T-helper 1 cell treated with Interleukin-12 subunit alpha and Interleukin-12 subunit beta and Interleukin-4 antibody, amounts not matched to agents 30 ng/mL and 1 ng/mL, for 36 hours (primary cell): ENCODE data around the gene CDKN2A. TPM values are rescaled to one million over a fixed set of nuclear protein-coding genes. Genes with fewer than 3 reads are reported as not detected.

ENCODE experiments used
- intact Hi-C: fragments of 100-400 bp; cut with micrococcal nuclease; formaldehyde crosslinking; loops from one replicate; pipeline ENCODE4 v1.15.1; 2024
- total RNA-seq: library from RNA; stranded (reverse); gene quantifications from 2 replicates; pipeline ENCODE4 v1.2.3, GENCODE V29; 2022

Gene CDKN2A
- total RNA-seq, 1 donor from 2014 or later: 22.9 TPM

- intact Hi-C loops: loop anchor here (1.0 to 10.0 kb wide), 7 partner anchors 13 to 446 kb away; no protein-coding TSS in a partner anchor
Observed at GRCh38 chr9:22008384-22008716, 14.2 kb upstream of the CDKN2A start.

- intact Hi-C loops: loop anchor here (1.0 to 10.0 kb wide), 2 partner anchors 10 to 449 kb away; no protein-coding TSS in a partner anchor
Observed at GRCh38 chr9:22005702-22006606, 11.8 kb upstream of the CDKN2A start.

DNA sequence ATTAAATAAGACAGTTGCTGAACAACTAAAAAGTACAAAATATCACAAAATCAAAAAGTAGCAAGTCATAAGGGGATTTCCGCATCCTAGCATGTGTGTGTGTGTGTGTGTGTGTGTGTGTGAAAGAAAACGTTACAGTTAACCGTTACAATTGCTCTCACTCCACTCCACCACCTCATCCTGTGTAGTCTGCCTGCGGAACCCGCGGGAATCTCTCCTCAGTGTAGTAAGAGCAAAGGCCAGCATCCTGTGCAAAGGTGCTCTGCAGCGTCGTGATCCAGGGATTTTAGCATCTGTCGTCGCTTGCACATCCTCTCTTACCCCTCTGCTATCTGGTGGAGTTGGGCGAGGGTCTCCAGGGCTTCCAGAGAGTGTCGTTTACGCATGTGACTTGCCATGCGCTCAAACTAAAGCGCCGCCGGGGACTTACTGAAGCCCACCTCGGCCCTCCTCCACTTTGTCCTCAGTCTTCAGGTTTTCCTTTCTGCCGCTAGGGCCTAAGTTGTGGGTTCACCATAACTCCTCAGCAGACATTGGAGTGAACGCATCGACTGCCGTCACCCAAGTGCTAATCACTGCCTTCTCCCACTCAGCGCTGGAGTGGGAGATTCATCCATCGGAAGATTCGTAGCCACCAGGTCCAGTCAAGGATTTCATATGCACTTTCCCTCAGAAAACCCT, 11.0 kb upstream of the CDKN2A start:
- intact Hi-C loops: loop anchor here (1.0 to 10.0 kb wide), 2 partner anchors 9 to 450 kb away; no protein-coding TSS in a partner anchor

GRCh38 chr9:22002038-22002437, 7.8 kb upstream of the CDKN2A start:
- intact Hi-C loops: loop anchor here (10.0 kb wide), 1 partner anchor 453 kb away; no protein-coding TSS in a partner anchor

DNA sequence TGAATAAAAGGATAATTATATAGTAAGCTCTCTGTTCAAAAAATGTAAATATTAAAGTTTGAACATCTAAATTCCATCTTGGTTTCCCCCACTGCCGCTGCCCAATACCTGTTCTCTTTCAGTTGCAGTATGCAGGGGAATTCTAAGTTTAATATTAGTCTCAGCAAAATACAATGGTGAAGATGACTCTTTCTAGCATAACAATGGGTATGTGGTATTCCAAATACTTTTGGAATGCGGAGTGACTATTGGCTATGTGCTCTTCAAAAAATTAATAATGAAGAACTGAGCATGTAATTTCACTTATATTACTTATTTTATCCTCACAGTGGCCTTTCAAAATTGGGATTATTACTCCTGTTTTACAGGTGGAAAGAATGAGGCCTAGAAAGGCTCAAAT, 3.8 kb upstream of the CDKN2A start:
- intact Hi-C loops: loop anchor here (5.0 kb wide), 3 partner anchors 39 to 661 kb away; partner anchors contain the start of gene KLHL9

GRCh38 chr9:21997480-21997879, 3.3 kb upstream of the CDKN2A start:
- intact Hi-C loops: loop anchor here (5.0 kb wide), 3 partner anchors 40 to 660 kb away; partner anchors contain the start of gene KLHL9

- intact Hi-C loops: loop anchor here (1.0 to 5.0 kb wide), 4 partner anchors 8 to 660 kb away; partner anchors contain the start of gene KLHL9
Observed at GRCh38 chr9:21996858-21997257, 2.7 kb upstream of the CDKN2A start.

GRCh38 chr9:21996438-21996837, 2.2 kb upstream of the CDKN2A start:
- intact Hi-C loops: loop anchor here (1.0 to 5.0 kb wide), 4 partner anchors 9 to 659 kb away; partner anchors contain the start of gene KLHL9

DNA sequence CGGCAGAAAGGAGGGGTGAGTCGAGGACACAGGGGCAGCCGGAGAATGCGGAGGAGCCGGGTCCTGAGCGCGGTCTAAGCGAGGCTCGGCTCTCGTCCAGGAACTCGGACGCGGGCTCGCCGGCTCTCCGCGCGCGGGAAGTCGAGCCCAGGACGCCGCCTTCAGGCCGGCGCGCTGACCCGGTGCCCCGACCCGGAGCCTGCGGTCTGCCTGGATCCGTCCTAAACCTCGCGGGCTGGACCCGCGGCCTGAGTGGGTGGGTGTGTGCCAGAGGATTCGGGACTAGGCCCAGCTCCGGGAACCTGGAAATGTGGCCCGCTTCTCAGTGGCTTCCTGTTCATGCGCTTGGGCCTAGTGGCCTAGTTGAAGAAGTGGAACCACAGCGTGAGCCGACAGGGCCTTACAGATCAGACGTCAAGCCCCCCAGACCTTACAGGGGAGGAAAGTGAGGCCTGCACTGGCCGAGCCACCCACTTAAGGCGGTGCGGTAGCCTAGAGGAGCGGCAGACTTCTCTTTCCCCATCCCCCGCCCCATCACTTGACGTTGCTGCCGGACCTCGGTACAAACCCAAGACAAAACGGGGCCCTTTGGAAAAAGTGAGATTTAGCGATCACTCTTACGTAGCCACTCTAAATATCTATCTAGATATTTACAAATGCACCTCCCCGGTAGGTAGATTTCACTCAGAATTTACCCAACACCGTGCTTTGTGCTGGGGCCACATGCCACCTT, 1.6 kb upstream of the CDKN2A start:
- intact Hi-C loops: loop anchor here (1.0 to 5.0 kb wide), 13 partner anchors 9 to 659 kb away; partner anchors contain the start of gene KLHL9

DNA sequence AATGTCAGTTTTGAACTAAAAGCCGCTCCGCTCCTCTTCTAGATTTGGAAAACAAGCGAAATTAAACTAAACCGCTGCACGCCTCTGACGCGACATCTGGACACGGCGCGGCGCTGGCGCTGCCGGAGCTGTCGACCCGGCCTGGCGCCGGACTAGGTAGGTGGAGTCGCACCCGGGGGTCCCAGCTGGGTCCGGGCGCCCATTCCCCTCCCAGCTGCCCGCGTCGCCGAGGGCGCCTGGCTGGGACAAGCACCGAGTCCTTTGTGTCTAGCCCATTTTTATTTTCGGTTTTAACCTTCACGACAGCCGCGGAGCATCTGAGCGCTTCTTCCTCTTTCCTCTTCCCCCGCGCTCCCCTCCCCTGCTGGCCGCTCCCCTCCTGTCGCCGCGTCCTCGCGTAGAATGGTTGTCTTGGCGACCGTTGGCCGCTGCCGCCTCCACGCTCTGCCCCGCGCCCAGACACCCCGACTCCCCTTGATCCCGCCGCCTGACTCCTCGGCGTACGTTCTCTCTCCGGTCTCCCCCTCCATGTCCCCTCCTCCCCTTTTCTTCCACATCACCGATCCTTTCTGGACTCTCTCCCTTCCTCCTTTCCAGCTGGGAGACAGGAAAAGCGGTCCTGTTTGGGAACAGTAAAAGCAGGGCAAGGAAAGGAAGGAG, 944 bp upstream of the CDKN2A start:
- intact Hi-C loops: loop anchor here (1.0 to 5.0 kb wide), 12 partner anchors 8 to 658 kb away; partner anchors contain the start of gene KLHL9

GRCh38 chr9:21994556-21995005, 389 bp upstream of the CDKN2A start, which contains the start of gene CDKN2B-AS1:
TSS of gene CDKN2B-AS1 (plus strand) at chr9:21994791.
- intact Hi-C loops: loop anchor here (1.0 to 5.0 kb wide), 17 partner anchors 7 to 1312 kb away; partner anchors contain the start of genes FOCAD and KLHL9

GRCh38 chr9:21993007-21993406, 1.2 kb downstream of the CDKN2A start:
- intact Hi-C loops: loop anchor here (5.0 kb wide), 2 partner anchors 416 to 1311 kb away; partner anchors contain the start of gene FOCAD

GRCh38 chr9:21991072-21991959, 2.9 kb downstream of the CDKN2A start:
- intact Hi-C loops: loop anchor here (5.0 kb wide), 2 partner anchors 414 to 1309 kb away; partner anchors contain the start of gene FOCAD

DNA sequence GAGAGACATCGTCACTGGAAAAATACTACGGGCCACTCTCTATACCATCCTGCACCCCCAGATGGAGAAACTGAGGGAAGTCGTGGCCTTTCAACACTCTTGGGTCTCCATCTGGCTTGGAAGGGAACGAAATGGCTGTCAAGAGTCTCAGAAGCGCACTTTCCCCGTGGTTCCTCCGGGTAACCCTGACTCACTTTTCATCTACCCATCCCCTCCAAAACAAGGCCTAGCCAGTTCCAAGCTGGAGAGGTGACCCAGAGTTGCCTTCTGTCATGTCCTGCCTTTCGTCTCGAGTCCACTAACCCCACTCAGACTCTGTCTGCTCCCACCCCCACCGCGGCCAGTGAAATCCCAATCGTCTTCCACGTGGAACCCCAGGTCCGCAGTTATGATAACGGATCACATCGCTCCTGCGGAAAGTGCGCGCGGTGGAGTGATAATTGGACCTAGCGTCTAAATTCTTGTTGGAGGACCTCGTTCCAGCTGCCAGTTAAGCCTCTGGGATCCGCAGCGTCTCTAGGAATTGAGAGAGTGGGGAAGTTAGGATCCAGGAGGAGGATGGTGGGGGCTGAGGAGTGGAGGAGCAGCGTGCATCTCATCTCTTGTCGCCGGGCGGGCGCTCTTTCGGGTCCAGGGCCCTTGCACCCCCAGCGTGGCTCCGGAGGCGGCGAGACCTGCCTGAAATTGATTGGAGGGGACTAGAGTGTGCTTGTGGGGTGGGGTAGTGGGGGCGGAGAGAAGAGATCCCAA, 4.6 kb downstream of the CDKN2A start:
- intact Hi-C loops: loop anchor here (1.0 to 5.0 kb wide), 3 partner anchors 21 to 1307 kb away; partner anchors contain the start of gene FOCAD

DNA sequence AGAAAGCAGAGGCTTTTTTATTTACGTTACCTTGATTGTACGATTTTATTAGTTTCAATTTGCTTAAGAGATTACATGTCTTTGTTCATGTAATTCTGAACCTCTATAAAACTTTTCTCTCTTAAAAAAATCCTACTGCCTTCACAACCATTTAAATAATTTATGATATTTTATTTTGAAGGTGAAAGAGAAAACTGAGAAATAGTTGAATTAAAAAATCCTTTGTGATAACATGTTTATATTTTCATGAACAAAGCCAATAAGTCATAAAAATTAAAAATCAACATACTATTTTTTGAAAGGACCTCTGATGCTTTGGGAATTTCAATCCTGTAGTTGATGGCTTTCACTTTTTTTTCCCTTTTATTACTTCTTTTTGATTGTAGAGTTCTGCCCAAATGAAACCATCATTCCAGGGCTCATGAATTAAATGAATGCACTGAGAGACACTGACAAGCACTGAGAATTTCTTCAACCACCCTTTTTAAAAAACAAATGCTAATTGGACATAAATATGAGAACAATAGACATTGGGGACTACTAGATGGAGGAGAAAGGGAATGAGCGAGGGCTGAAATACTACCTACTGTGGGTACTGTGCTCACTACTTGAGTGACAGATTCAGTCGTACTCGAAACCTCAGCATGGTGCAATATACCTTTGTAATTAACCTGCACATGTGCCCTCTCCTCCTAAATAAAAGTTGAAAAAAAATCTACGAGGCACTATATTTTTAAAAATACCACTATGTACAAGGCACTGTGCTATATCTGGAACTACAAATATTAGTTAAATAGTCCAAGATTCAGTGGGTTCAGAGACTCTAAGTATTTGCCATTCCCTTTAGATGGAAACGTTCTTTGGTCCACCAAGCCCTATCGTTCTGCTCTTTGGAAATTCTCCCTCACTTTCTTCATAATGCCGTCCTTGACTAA, 5.9 kb downstream of the CDKN2A start:
- intact Hi-C loops: no loop called here

DNA sequence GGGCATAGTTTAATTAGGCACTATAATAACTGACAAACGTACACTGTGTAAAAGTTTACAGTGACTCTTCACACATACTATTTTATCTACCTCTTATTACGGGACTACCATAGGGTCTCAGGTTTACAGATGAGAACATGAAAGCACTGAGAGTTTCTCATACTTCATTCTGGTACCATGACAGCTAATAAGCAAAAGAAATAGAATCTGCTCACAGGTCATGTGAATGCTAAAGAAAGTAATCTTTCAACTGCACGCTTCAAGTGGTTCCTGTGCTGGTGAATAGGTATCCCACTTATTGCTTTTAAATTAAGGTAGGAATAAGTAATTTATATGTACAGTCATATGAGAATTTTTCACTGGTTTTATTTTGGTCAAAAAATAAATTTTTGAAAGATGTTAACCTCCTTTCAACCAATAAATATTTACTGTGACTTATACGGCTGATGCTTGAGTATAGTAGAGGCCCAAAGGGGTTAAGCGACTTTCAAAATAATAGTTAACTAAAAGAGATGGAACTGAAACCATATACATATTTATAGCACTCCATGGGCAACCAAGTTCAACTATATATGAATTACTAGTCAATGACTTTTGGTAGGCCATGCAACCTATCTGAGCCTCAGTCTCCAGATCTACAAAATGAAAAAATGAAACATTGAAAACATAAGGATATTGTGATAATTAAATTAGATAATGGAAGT, 8.1 kb downstream of the CDKN2A start:
- intact Hi-C loops: no loop called here
